Measurements from ENCODE around the gene SMG6.

GRCh38 chr17:2040219-2040827, 263.3 kb downstream of the SMG6 start:
- no peak for TF ChIP-seq CTCF (IDR thresholded peaks at IDR 0.05; ENCODE audit: low read depth, low read length)
- no peak for TF ChIP-seq MYC (IDR thresholded peaks at IDR 0.05; ENCODE audit: low read depth, low read length)
- no peak for TF ChIP-seq POLR2A (IDR thresholded peaks at IDR 0.05; ENCODE audit: extremely low read depth, insufficient read length)
- no peak for TF ChIP-seq MAX (IDR thresholded peaks at IDR 0.05; ENCODE audit: low read depth, low read length)
